Panc1 (cell line): ENCODE measurements around the gene PHTF2. TPM values are rescaled to one million over a fixed set of nuclear protein-coding genes. Genes with fewer than 3 reads are reported as not detected.

Experiments
- ATAC-seq: fragments of 200-7000 bp; cut with Tn5 transposase; 2 replicates; pipeline ENCODE4 v1.9.1; 2020; ENCODE audit warnings: mild to moderate bottlenecking, moderate library complexity
- BruUV-seq: library from RNA; stranded (reverse); fragments of 400-500 nt; replicated peaks from 2 replicates; lab custom pipeline; 2021; lab: Mats Ljungman, UMichigan
- CTCF ChIA-PET: fragments of 300-600 bp; sonication (Branson Sonifier 250); formaldehyde crosslinking; loops from one replicate; lab custom pipeline; 2022; ENCODE audit warnings: antibody characterized with exemption; lab: Charles Lee
- POLR2A ChIA-PET: fragments of 300-600 bp; sonication (Branson Sonifier 250); formaldehyde crosslinking; loops from one replicate; lab custom pipeline; 2022; ENCODE audit warnings: antibody characterized with exemption; lab: Charles Lee
- DNase-seq: peaks from one replicate; pipeline ENCODE4 v3.0.0-alpha.2; 2010; ENCODE audit warnings: low read depth, low spot score
- H3K27ac ChIP-seq: 2 replicates; pipeline ENCODE4 v1.5.1; 2011; ENCODE audit warnings: mild to moderate bottlenecking, low read length, inconsistent platforms
- H3K27me3 ChIP-seq: fragments of 200-500 bp; sonication (Bioruptor generic); 2 replicates; pipeline ENCODE4 v1.6.0; 2014; ENCODE audit warnings: low read length, inconsistent platforms; ENCODE audit not compliant: control insufficient read depth, insufficient read depth
- H3K36me3 ChIP-seq: fragments of 200-500 bp; sonication (Bioruptor generic); 2 replicates; pipeline ENCODE4 v1.5.1; 2014; ENCODE audit warnings: inconsistent platforms, mild to moderate bottlenecking, low read length, moderate library complexity; ENCODE audit not compliant: control insufficient read depth, insufficient read depth
- H3K4me1 ChIP-seq: 2 replicates; pipeline ENCODE4 v1.5.1; 2011; ENCODE audit warnings: inconsistent platforms, mild to moderate bottlenecking, low read length, moderate library complexity; ENCODE audit not compliant: control insufficient read depth, insufficient read depth
- H3K4me3 ChIP-seq, 2 experiments: 2 replicates each; pipeline ENCODE4 v1.5.1; 2011 to 2012; ENCODE audit warnings: low read depth in 2 of 2, low read length in 2 of 2, mild to moderate bottlenecking in 2 of 2, inconsistent platforms in 1 of 2, moderate library complexity in 1 of 2
- H3K9me3 ChIP-seq: fragments of 200-500 bp; sonication (Bioruptor generic); 2 replicates; pipeline ENCODE4 v1.5.1; 2014; ENCODE audit warnings: low read depth, mild to moderate bottlenecking, inconsistent platforms, low read length, moderate library complexity; ENCODE audit not compliant: control insufficient read depth, insufficient read depth
- POLR2AphosphoS5 ChIP-seq: IDR thresholded peaks from 2 replicates; pipeline ENCODE4 v1.6.1; 2012; ENCODE audit warnings: mild to moderate bottlenecking, low read depth, low read length, moderate library complexity
- SIN3A ChIP-seq: IDR thresholded peaks from 2 replicates; pipeline ENCODE4 v1.6.1; 2012; ENCODE audit warnings: low read depth, mild to moderate bottlenecking, low read length, moderate library complexity, borderline replicate concordance; ENCODE audit not compliant: insufficient read depth
- TCF7L2 ChIP-seq: IDR thresholded peaks from 2 replicates; pipeline ENCODE4 v1.6.1; 2011; ENCODE audit warnings: mild to moderate bottlenecking, low read depth, low read length, inconsistent platforms
- in situ Hi-C: cut with HindIII; loops from 2 replicates; pipeline ENCODE4 v1.10.0; 2016; ENCODE audit warnings: low sequenced_read_pairs, low pct_unique_long_range_greater_than_20kb
- intact Hi-C: fragments of 100-400 bp; cut with micrococcal nuclease; formaldehyde crosslinking; loops from one replicate; pipeline ENCODE4 v1.10.0; 2022; ENCODE audit not compliant: unreplicated experiment
- total RNA-seq: library from RNA; stranded (reverse); gene quantifications from one replicate; pipeline ENCODE4 v1.2.1, GENCODE V29; 2021; ENCODE audit not compliant: unreplicated experiment
- TF ChIP-seq, protein P1 (sequence below), 2 experiments: IDR thresholded peaks; 2 replicates each; pipeline ENCODE4 v1.6.1; 2011 to 2012; ENCODE audit warnings: low read depth in 2 of 2, control low read depth in 1 of 2, low read length in 1 of 2, mild to moderate bottlenecking in 1 of 2, moderate library complexity in 1 of 2; ENCODE audit not compliant: insufficient read depth in 1 of 2
- TF ChIP-seq, protein P2 (sequence below): fragments of 450-650 bp; IDR thresholded peaks from 2 replicates; pipeline ENCODE4 v1.5.1; 2017; ENCODE audit warnings: mild to moderate bottlenecking

Gene PHTF2
- total RNA-seq, 1 experiment from 2014 or later: 61.5 TPM

DNA sequence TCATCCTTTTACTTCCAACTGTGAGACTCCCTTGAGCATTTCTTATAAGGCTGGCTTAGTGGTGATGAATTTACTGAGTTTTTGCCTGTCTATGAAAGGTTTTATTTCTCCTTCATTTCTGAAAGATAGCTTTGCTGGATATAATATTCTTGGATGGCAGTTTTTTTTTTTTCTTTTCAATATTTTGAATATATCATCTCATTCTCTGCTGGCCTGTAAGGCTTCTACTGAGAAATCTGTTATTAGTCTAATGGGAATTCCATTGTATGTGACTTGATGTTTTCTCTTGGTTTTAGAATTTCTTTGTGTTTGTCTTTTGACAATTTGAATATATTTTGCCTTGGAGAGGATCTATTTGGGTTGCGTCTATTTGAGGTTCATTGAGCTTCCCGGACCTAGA lies 22.4 kb downstream of the PHTF2 start:
- ChIA-PET POLR2A (no interaction called here), CTCF (no interaction called here)
- DNase-seq (no peak), ATAC-seq (no peak)
- peaks cover 24% of the 10 kb centered on the region; the same call in 1 of the 2 replicates for H3K9me3 ChIP-seq
- BruUV-seq: no TSS peak
- intact Hi-C loops (no loop called here), in situ Hi-C loops (no loop called here)
- H3K27me3 ChIP-seq: no peaks in the 10 kb centered on the region
- H3K36me3 ChIP-seq: no peaks in the 10 kb centered on the region
- no peak overlapping the region for H3K4me3 ChIP-seq
- no peak for TF ChIP-seq TCF7L2
- TF ChIP-seq, protein P1, sequence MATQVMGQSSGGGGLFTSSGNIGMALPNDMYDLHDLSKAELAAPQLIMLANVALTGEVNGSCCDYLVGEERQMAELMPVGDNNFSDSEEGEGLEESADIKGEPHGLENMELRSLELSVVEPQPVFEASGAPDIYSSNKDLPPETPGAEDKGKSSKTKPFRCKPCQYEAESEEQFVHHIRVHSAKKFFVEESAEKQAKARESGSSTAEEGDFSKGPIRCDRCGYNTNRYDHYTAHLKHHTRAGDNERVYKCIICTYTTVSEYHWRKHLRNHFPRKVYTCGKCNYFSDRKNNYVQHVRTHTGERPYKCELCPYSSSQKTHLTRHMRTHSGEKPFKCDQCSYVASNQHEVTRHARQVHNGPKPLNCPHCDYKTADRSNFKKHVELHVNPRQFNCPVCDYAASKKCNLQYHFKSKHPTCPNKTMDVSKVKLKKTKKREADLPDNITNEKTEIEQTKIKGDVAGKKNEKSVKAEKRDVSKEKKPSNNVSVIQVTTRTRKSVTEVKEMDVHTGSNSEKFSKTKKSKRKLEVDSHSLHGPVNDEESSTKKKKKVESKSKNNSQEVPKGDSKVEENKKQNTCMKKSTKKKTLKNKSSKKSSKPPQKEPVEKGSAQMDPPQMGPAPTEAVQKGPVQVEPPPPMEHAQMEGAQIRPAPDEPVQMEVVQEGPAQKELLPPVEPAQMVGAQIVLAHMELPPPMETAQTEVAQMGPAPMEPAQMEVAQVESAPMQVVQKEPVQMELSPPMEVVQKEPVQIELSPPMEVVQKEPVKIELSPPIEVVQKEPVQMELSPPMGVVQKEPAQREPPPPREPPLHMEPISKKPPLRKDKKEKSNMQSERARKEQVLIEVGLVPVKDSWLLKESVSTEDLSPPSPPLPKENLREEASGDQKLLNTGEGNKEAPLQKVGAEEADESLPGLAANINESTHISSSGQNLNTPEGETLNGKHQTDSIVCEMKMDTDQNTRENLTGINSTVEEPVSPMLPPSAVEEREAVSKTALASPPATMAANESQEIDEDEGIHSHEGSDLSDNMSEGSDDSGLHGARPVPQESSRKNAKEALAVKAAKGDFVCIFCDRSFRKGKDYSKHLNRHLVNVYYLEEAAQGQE (IDR thresholded peaks at IDR 0.05; ENCODE audit: insufficient read depth in 1 of 2, low read depth in 2 of 2, low read length in 1 of 2): no peak
- TF ChIP-seq SIN3A: no peak
- TF ChIP-seq, protein P2, sequence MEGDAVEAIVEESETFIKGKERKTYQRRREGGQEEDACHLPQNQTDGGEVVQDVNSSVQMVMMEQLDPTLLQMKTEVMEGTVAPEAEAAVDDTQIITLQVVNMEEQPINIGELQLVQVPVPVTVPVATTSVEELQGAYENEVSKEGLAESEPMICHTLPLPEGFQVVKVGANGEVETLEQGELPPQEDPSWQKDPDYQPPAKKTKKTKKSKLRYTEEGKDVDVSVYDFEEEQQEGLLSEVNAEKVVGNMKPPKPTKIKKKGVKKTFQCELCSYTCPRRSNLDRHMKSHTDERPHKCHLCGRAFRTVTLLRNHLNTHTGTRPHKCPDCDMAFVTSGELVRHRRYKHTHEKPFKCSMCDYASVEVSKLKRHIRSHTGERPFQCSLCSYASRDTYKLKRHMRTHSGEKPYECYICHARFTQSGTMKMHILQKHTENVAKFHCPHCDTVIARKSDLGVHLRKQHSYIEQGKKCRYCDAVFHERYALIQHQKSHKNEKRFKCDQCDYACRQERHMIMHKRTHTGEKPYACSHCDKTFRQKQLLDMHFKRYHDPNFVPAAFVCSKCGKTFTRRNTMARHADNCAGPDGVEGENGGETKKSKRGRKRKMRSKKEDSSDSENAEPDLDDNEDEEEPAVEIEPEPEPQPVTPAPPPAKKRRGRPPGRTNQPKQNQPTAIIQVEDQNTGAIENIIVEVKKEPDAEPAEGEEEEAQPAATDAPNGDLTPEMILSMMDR: no peak
- no peak for TF ChIP-seq POLR2AphosphoS5
- no peaks in the 10 kb centered on the region for H3K4me1 ChIP-seq
- no peak overlapping the region for H3K27ac ChIP-seq

DNA sequence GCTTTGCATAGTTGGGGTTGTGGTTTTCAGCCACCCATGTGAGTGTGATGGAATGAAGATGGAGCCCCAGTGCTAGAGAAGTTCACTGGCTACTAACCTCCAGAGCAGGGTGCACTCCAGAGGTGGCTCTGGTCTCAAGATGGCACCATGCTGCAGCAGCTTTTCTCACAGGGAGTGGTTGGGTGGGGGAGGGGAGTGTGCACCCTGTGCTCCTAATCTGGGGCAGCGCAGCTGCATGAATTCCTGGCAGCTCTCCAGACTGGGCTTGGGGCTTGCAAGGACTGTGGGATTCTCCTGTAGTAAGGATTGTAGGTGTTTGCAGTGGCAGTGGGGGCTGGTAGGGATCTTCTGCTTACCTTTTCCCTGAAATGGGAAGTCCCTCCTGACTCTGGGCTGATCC lies 23.7 kb downstream of the PHTF2 start:
- no peaks in the 10 kb centered on the region for H3K4me1 ChIP-seq
- ChIA-PET POLR2A (no interaction called here), CTCF (no interaction called here)
- no peaks in the 10 kb centered on the region for H3K27me3 ChIP-seq
- intact Hi-C loops: no loop called here
- TF ChIP-seq, protein P2: no peak
- TF ChIP-seq POLR2AphosphoS5 (no peak), TCF7L2 (no peak), SIN3A (no peak)
- TF ChIP-seq, protein P1 (IDR thresholded peaks at IDR 0.05; ENCODE audit: insufficient read depth in 1 of 2, low read depth in 2 of 2, low read length in 1 of 2): no peak
- H3K27ac ChIP-seq: no peak overlapping the region
- no peak for ATAC-seq
- H3K4me3 ChIP-seq: no peak overlapping the region
- BruUV-seq: no TSS peak
- in situ Hi-C loops: no loop called here
- no peak for DNase-seq
- no peaks in the 10 kb centered on the region for H3K36me3 ChIP-seq
- H3K9me3 ChIP-seq: peaks cover 24% of the 10 kb centered on the region; the same call in 1 of the 2 replicates
